ENCODE data around the gene PAPOLA. TPM values are rescaled to one million over a fixed set of nuclear protein-coding genes. Genes with fewer than 3 reads are reported as not detected.

PAPOLA gene
- total and polyA plus RNA-seq, 9 of the 15 experiments (the other 6 are each of a cell fraction or from before 2014, with no cell fraction given): 51.1 to 199 (median 95.8) TPM

DNA sequence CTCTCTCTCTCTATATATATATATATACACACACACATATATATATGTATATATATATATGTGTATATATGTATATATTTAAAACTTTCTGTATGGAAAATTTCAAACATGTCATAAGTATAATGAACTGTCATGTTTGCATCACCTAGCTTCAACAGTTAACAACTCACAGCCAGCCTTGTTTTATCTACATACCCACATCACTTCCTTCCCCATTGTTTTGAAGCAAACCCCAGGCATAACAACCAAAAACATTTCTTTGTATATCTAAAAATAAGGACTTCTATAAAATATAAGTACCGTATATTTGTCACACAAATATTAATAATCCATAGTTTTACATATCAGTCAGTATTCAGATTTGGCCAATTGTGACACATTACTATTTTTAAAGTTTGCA, 57.4 kb downstream of the PAPOLA start:
- H3K9me3 ChIP-seq (replicated peaks; ENCODE audit: control insufficient read depth, insufficient read depth, low read depth, low read length): no peaks in the 10 kb centered on the region
- WGBS (ENCODE audit: insufficient coverage, low coverage, missing lambda C conversion rate): 92% methylated on average over 1 of the region's 1 CpG
- H3K4me3 ChIP-seq: no peak overlapping the region
- BruUV-seq (replicated peaks): no TSS peak
- FAIRE-seq (no peak), ATAC-seq (no peak), DNase-seq (ENCODE audit: extremely low read depth in 1 of 4, low spot score in 3 of 4) (no peak)
- H3K4me2 ChIP-seq (ENCODE audit: insufficient read depth, low read length): no peak overlapping the region
- H2AFZ ChIP-seq (ENCODE audit: low read depth, low read length): no peak overlapping the region
- intact Hi-C loops (cut with micrococcal nuclease) (loop anchor here (1.0 kb wide), 1 partner anchor 612 kb away; no protein-coding TSS in a partner anchor), in situ Hi-C loops (cut with MboI) (no loop called here)
- H3K79me2 ChIP-seq (ENCODE audit: control insufficient read depth, insufficient read depth, low read length): no peaks in the 10 kb centered on the region; the same call in 2 of the 3 replicates
- H3K9ac ChIP-seq (ENCODE audit: insufficient read depth in 1 of 2, low read depth in 2 of 2, low read length in 2 of 2): no peak overlapping the region
- H3K36me3 ChIP-seq (ENCODE audit: control insufficient read depth, insufficient read depth, low read length): peaks cover 70% of the 10 kb centered on the region
- no peaks in the 10 kb centered on the region for H3K27me3 ChIP-seq (ENCODE audit: control insufficient read depth in 2 of 2, insufficient read depth in 2 of 2, low read length in 2 of 2)
- no peaks in the 10 kb centered on the region for H4K20me1 ChIP-seq (replicated peaks; ENCODE audit: control insufficient read depth, insufficient read depth, low read length)
- H3K9me1 ChIP-seq (ENCODE audit: control insufficient read depth, insufficient read depth, low read length): no peaks in the 10 kb centered on the region
- ChIA-PET POLR2A (interaction anchor here (0.7 kb wide), 1 partner anchor 151 kb away, joined by 3 read pairs; no protein-coding TSS in a partner anchor), CTCF (ENCODE audit: low intra/inter-chr PET ratio) (interaction anchor here (0.6 kb wide), 1 partner anchor 130 kb away, joined by 3 read pairs; no protein-coding TSS in a partner anchor)
- H3K4me1 ChIP-seq (replicated peaks in 1 of 2; ENCODE audit: control insufficient read depth in 2 of 2, insufficient read depth in 2 of 2, low read length in 2 of 2): no peaks in the 10 kb centered on the region
- no peak overlapping the region for H3K27ac ChIP-seq (ENCODE audit: extremely low read depth, low read depth, low read length)
- no peak for TF ChIP-seq POLR2H (tag; IDR thresholded peaks at IDR 0.05; ENCODE audit: low read depth)
- TF ChIP-seq TFAM (CRISPR knock-in tag; conservative IDR thresholded peaks at IDR 0.05): no peak
- TF ChIP-seq, protein P1, sequence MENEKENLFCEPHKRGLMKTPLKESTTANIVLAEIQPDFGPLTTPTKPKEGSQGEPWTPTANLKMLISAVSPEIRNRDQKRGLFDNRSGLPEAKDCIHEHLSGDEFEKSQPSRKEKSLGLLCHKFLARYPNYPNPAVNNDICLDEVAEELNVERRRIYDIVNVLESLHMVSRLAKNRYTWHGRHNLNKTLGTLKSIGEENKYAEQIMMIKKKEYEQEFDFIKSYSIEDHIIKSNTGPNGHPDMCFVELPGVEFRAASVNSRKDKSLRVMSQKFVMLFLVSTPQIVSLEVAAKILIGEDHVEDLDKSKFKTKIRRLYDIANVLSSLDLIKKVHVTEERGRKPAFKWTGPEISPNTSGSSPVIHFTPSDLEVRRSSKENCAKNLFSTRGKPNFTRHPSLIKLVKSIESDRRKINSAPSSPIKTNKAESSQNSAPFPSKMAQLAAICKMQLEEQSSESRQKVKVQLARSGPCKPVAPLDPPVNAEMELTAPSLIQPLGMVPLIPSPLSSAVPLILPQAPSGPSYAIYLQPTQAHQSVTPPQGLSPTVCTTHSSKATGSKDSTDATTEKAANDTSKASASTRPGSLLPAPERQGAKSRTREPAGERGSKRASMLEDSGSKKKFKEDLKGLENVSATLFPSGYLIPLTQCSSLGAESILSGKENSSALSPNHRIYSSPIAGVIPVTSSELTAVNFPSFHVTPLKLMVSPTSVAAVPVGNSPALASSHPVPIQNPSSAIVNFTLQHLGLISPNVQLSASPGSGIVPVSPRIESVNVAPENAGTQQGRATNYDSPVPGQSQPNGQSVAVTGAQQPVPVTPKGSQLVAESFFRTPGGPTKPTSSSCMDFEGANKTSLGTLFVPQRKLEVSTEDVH (IDR thresholded peaks at IDR 0.05; ENCODE audit: low read depth, partially characterized antibody): no peak
- no peak for TF ChIP-seq NCOA6 (IDR thresholded peaks at IDR 0.05)
- no peak for TF ChIP-seq ZNF347 (CRISPR knock-in tag; IDR thresholded peaks at IDR 0.05; ENCODE audit: low read depth)
- TF ChIP-seq CC2D1A (IDR thresholded peaks at IDR 0.05): no peak
- no peak for TF ChIP-seq ZNF124 (CRISPR knock-in tag; IDR thresholded peaks at IDR 0.05)
- TF ChIP-seq DDX20 (tag; IDR thresholded peaks at IDR 0.05; ENCODE audit: low read depth): no peak
- TF ChIP-seq ZSCAN32 (CRISPR knock-in tag; IDR thresholded peaks at IDR 0.05): no peak
- no peak for TF ChIP-seq MAZ (CRISPR knock-in tag; conservative IDR thresholded peaks at IDR 0.05 in 1 of 2, IDR thresholded peaks at IDR 0.05 in 1 of 2)
- no peak for TF ChIP-seq KLF16 (IDR thresholded peaks at IDR 0.05)
- no peak for TF ChIP-seq ZBTB1 (CRISPR knock-in tag; IDR thresholded peaks at IDR 0.05; ENCODE audit: borderline replicate concordance, low read depth)
- TF ChIP-seq, protein P2, sequence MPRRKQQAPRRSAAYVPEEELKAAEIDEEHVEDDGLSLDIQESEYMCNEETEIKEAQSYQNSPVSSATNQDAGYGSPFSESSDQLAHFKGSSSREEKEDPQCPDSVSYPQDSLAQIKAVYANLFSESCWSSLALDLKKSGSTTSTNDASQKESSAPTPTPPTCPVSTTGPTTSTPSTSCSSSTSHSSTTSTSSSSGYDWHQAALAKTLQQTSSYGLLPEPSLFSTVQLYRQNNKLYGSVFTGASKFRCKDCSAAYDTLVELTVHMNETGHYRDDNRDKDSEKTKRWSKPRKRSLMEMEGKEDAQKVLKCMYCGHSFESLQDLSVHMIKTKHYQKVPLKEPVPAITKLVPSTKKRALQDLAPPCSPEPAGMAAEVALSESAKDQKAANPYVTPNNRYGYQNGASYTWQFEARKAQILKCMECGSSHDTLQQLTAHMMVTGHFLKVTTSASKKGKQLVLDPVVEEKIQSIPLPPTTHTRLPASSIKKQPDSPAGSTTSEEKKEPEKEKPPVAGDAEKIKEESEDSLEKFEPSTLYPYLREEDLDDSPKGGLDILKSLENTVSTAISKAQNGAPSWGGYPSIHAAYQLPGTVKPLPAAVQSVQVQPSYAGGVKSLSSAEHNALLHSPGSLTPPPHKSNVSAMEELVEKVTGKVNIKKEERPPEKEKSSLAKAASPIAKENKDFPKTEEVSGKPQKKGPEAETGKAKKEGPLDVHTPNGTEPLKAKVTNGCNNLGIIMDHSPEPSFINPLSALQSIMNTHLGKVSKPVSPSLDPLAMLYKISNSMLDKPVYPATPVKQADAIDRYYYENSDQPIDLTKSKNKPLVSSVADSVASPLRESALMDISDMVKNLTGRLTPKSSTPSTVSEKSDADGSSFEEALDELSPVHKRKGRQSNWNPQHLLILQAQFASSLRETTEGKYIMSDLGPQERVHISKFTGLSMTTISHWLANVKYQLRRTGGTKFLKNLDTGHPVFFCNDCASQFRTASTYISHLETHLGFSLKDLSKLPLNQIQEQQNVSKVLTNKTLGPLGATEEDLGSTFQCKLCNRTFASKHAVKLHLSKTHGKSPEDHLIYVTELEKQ (CRISPR knock-in tag; IDR thresholded peaks at IDR 0.05): no peak
- no peak for TF ChIP-seq ZNF224 (CRISPR knock-in tag; IDR thresholded peaks at IDR 0.05)

Data from K562 (cell line).